ENCODE data around the gene USP2.

USP2 gene

DNA sequence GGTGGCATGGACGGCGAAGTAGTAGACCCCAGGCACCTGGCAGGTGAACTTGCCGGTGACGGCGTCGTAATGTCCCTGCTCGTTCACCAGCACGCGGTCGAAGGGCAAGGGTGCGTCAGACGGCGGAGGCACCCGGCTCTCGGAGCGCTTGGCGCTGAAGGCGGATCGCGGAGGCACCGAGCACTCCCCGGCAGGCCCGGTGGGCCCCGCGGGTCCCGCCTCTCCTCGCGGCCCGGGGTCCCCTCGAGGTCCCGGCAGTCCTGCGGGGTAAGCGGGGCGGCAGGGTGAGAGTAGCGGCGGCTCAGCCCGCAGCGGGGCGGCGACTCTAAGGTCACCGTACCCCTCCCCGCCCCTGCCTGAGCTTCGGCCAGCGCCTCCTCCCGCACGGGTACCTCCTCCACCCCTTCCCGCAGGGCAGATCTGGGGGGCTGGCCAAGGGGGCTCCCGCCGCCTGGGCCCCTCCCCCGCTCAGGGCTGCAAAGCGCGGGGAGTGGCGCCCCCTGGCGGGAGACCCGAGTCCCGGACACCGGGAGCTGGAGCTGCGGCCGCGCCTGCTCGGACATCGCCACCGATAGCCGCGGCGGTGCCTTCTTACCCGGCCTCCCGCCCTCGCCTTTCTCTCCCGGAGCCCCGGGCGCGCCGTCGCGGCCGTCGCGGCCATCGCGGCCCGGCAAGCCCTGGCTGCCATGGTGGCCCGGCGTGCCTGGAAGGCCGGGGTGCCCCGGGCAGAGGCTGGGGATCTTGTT lies 41.7 kb downstream of the USP2 start:
- Histone ChIP-seq H3K4me1 (ENCODE audit: control insufficient read depth in 1 of 2, insufficient read depth in 2 of 2, low read length in 2 of 2) (peaks cover 31 to 41% of the 10 kb centered on the region in 2 experiments), H4K8ac (ENCODE audit: low read depth, low read length) (peak overlapping the region; percentile 75), H4K91ac (ENCODE audit: low read depth, low read length) (peak overlapping the region; percentile 25), H3K27me3 (ENCODE audit: insufficient read depth, low read length) (peaks cover 26% of the 10 kb centered on the region), H3K27ac (ENCODE audit: low read depth, low read length) (no peak overlapping the region), H3K9me3 (ENCODE audit: insufficient read depth, low read depth, low read length) (peaks cover 2% of the 10 kb centered on the region), H2BK5ac (ENCODE audit: low read depth, low read length, poor library complexity) (no peak overlapping the region), H2BK12ac (ENCODE audit: low read length) (peak overlapping the region; percentile 18), H3K4ac (ENCODE audit: low read depth, low read length) (no peak overlapping the region), H2AK5ac (ENCODE audit: low read length) (peak overlapping the region; percentile 1), H2AFZ (ENCODE audit: insufficient read depth, low read length, poor library complexity) (peak overlapping the region; percentile 48), H3K9ac (ENCODE audit: low read length) (no peak overlapping the region), H3K79me2 (ENCODE audit: control insufficient read depth, insufficient read depth, low read length, poor library complexity) (peaks cover 5% of the 10 kb centered on the region), H3K4me2 (ENCODE audit: low read length) (peak overlapping the region; percentile 79), H3K79me1 (ENCODE audit: low read length) (peaks cover 7% of the 10 kb centered on the region), H3K36me3 (ENCODE audit: control insufficient read depth in 1 of 2, insufficient read depth in 2 of 2, low read length in 2 of 2) (peaks cover 11 to 12% of the 10 kb centered on the region in 2 experiments), H3K14ac (ENCODE audit: low read length) (peak overlapping the region; percentile 57), H3K18ac (ENCODE audit: low read length) (peak overlapping the region; percentile 27), H3K4me3 (ENCODE audit: low read depth, low read length) (peak overlapping the region; percentile 57), H2BK120ac (ENCODE audit: insufficient read depth, low read length, poor library complexity) (peak overlapping the region; percentile 37), H4K12ac (ENCODE audit: low read depth, low read length) (peak overlapping the region; percentile 75), H3K23ac (ENCODE audit: low read length) (no peak overlapping the region)
- no CpG with 5 or more reads among the region's 86 CpGs for WGBS (ENCODE audit: extremely low coverage, insufficient coverage, insufficient read length)
- peak in 1 of 2 donors; percentile 63 for DNase-seq

DNA sequence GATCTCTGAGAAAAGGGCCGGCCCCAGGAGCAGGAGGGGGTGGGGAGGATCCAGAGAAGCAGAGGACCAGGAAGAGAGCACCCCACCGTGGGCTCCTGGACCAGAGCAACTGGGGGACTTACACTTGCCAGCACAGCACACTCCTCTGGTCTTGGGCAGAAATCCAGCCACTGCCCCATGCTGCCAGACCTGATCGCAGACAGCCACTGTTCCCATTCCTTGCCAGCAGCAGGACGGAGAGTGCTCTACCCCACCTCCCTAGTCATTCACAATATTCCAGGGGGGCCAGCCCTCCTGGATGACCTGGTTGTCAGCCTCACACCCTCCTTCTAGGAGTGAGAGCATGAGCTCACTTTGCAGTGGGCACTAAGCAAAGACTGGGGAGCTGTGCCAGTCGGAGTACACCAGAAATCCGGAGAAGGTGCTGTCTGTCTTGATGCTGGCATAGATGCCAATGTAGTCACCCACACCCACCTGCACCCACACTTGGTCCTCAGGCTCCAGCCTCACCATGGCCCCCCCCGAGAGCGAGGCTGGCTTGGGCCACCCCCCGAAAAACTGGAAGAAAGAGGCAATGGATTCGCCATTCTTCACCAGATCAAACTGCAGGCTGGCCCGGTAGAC lies 42.4 kb downstream of the USP2 start:
- Histone ChIP-seq H2BK12ac (ENCODE audit: low read length) (no peak overlapping the region), H3K4me1 (ENCODE audit: control insufficient read depth in 1 of 2, insufficient read depth in 2 of 2, low read length in 2 of 2) (peaks cover 31 to 41% of the 10 kb centered on the region in 2 experiments), H3K18ac (ENCODE audit: low read length) (no peak overlapping the region), H3K14ac (ENCODE audit: low read length) (no peak overlapping the region), H3K9ac (ENCODE audit: low read length) (no peak overlapping the region), H3K23ac (ENCODE audit: low read length) (no peak overlapping the region), H4K12ac (ENCODE audit: low read depth, low read length) (no peak overlapping the region), H4K91ac (ENCODE audit: low read depth, low read length) (peak overlapping the region; percentile 25), H2AK5ac (ENCODE audit: low read length) (peak overlapping the region; percentile 1), H2BK120ac (ENCODE audit: insufficient read depth, low read length, poor library complexity) (no peak overlapping the region), H3K27me3 (ENCODE audit: insufficient read depth, low read length) (peaks cover 26% of the 10 kb centered on the region), H3K4me3 (ENCODE audit: low read depth, low read length) (peak overlapping the region; percentile 57), H4K8ac (ENCODE audit: low read depth, low read length) (no peak overlapping the region), H3K4ac (ENCODE audit: low read depth, low read length) (no peak overlapping the region), H3K4me2 (ENCODE audit: low read length) (peak overlapping the region; percentile 79), H3K36me3 (ENCODE audit: control insufficient read depth in 1 of 2, insufficient read depth in 2 of 2, low read length in 2 of 2) (peaks cover 11 to 12% of the 10 kb centered on the region in 2 experiments), H3K27ac (ENCODE audit: low read depth, low read length) (no peak overlapping the region), H2BK5ac (ENCODE audit: low read depth, low read length, poor library complexity) (no peak overlapping the region), H3K79me1 (ENCODE audit: low read length) (peaks cover 10% of the 10 kb centered on the region), H2AFZ (ENCODE audit: insufficient read depth, low read length, poor library complexity) (no peak overlapping the region), H3K9me3 (ENCODE audit: insufficient read depth, low read depth, low read length) (peaks cover 2% of the 10 kb centered on the region), H3K79me2 (ENCODE audit: control insufficient read depth, insufficient read depth, low read length, poor library complexity) (peaks cover 9% of the 10 kb centered on the region)
- DNase-seq, result no peak
- no CpG with 5 or more reads among the region's 11 CpGs for WGBS (ENCODE audit: extremely low coverage, insufficient coverage, insufficient read length)

- no CpG with 5 or more reads among the region's 17 CpGs for WGBS (ENCODE audit: extremely low coverage, insufficient coverage, insufficient read length)
Observed at GRCh38 chr11:119338318-119338890, 43.1 kb downstream of the USP2 start.

DNA sequence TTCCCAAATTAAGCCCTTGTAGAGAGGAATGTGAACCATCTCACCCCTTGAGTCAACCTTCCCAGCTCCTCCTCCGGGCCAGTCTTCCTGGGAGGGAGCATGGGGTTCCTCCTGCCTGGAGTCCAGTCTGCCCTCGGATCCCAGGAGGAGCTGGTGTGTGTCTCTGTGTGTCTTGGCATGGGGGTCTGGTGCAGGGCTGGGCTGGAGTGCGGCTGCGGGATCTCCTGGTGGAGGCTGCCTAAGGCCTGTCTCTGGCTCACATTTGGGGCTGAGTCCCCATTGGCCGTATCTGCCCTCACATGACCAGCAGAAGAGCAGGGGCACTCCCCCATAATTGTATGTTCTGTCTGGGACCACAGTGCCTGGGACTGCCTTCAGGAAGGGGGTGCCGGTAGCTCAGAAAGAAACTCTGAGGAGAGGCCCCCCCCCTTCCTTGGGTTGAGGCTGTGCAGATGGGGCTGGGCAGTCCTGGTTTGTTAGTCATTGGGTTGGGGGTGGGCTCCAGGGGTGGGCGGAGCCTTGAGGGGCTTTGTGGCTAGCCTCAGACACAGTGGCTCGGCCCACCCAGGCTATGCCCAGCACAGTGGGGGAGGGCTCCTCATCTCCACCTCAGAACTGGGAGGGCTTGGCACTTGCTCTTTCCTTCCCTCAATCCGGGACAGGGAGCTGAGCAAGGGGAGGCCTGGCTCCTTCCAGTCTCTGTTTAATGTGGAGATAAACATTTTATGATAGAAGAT lies 43.7 kb downstream of the USP2 start:
- Histone ChIP-seq H3K9ac (ENCODE audit: low read length) (peak overlapping the region; percentile 25), H3K4ac (ENCODE audit: low read depth, low read length) (peak overlapping the region; percentile 21), H4K12ac (ENCODE audit: low read depth, low read length) (peak overlapping the region; percentile 56), H3K14ac (ENCODE audit: low read length) (peak overlapping the region; percentile 51), H2BK5ac (ENCODE audit: low read depth, low read length, poor library complexity) (peak overlapping the region; percentile 52), H3K79me1 (ENCODE audit: low read length) (peaks cover 13% of the 10 kb centered on the region), H3K18ac (ENCODE audit: low read length) (peak overlapping the region; percentile 69), H3K27ac (ENCODE audit: low read depth, low read length) (peak overlapping the region; percentile 86), H3K27me3 (ENCODE audit: insufficient read depth, low read length) (peaks cover 26% of the 10 kb centered on the region), H3K9me3 (ENCODE audit: insufficient read depth, low read depth, low read length) (peaks cover 2% of the 10 kb centered on the region), H3K4me2 (ENCODE audit: low read length) (peak overlapping the region; percentile 57), H2BK12ac (ENCODE audit: low read length) (no peak overlapping the region), H4K91ac (ENCODE audit: low read depth, low read length) (peak overlapping the region; percentile 68), H3K4me3 (ENCODE audit: low read depth, low read length) (no peak overlapping the region), H4K8ac (ENCODE audit: low read depth, low read length) (peak overlapping the region; percentile 73), H3K23ac (ENCODE audit: low read length) (no peak overlapping the region), H3K4me1 (ENCODE audit: control insufficient read depth in 1 of 2, insufficient read depth in 2 of 2, low read length in 2 of 2) (peaks cover 31 to 41% of the 10 kb centered on the region in 2 experiments), H3K36me3 (ENCODE audit: control insufficient read depth in 1 of 2, insufficient read depth in 2 of 2, low read length in 2 of 2) (peaks cover 11 to 12% of the 10 kb centered on the region in 2 experiments), H2BK120ac (ENCODE audit: insufficient read depth, low read length, poor library complexity) (peak overlapping the region; percentile 54), H2AK5ac (ENCODE audit: low read length) (no peak overlapping the region), H2AFZ (ENCODE audit: insufficient read depth, low read length, poor library complexity) (peak overlapping the region; percentile 32), H3K79me2 (ENCODE audit: control insufficient read depth, insufficient read depth, low read length, poor library complexity) (peaks cover 9% of the 10 kb centered on the region)
- no CpG with 5 or more reads among the region's 9 CpGs for WGBS (ENCODE audit: extremely low coverage, insufficient coverage, insufficient read length)
- DNase-seq, result no peak

More at GRCh38 chr11:119338318-119338890, 43.1 kb downstream of the USP2 start:
- Histone ChIP-seq H3K9ac (ENCODE audit: low read length) (no peak overlapping the region), H3K9me3 (ENCODE audit: insufficient read depth, low read depth, low read length) (peaks cover 2% of the 10 kb centered on the region), H3K27ac (ENCODE audit: low read depth, low read length) (peak overlapping the region; percentile 86), H3K36me3 (ENCODE audit: control insufficient read depth in 1 of 2, insufficient read depth in 2 of 2, low read length in 2 of 2) (peaks cover 11 to 12% of the 10 kb centered on the region in 2 experiments), H3K79me2 (ENCODE audit: control insufficient read depth, insufficient read depth, low read length, poor library complexity) (peaks cover 9% of the 10 kb centered on the region), H2AFZ (ENCODE audit: insufficient read depth, low read length, poor library complexity) (no peak overlapping the region), H3K18ac (ENCODE audit: low read length) (no peak overlapping the region), H3K4ac (ENCODE audit: low read depth, low read length) (no peak overlapping the region), H2BK120ac (ENCODE audit: insufficient read depth, low read length, poor library complexity) (no peak overlapping the region), H2AK5ac (ENCODE audit: low read length) (no peak overlapping the region), H3K14ac (ENCODE audit: low read length) (no peak overlapping the region), H3K4me2 (ENCODE audit: low read length) (peak overlapping the region; percentile 57), H2BK5ac (ENCODE audit: low read depth, low read length, poor library complexity) (no peak overlapping the region), H4K91ac (ENCODE audit: low read depth, low read length) (no peak overlapping the region), H3K79me1 (ENCODE audit: low read length) (peaks cover 13% of the 10 kb centered on the region), H4K12ac (ENCODE audit: low read depth, low read length) (no peak overlapping the region), H3K27me3 (ENCODE audit: insufficient read depth, low read length) (peaks cover 26% of the 10 kb centered on the region), H2BK12ac (ENCODE audit: low read length) (no peak overlapping the region), H3K4me3 (ENCODE audit: low read depth, low read length) (no peak overlapping the region), H3K4me1 (ENCODE audit: control insufficient read depth in 1 of 2, insufficient read depth in 2 of 2, low read length in 2 of 2) (peaks cover 31 to 41% of the 10 kb centered on the region in 2 experiments), H3K23ac (ENCODE audit: low read length) (no peak overlapping the region), H4K8ac (ENCODE audit: low read depth, low read length) (peak overlapping the region; percentile 68)
- peak in 1 of 2 donors; percentile 87 for DNase-seq
